Skeletal muscle satellite cell (primary cell): ENCODE data around the gene SLC2A9.
"Not testable (repeated sequence)": the region's sequence is repeated elsewhere in the genome, so short reads cannot be mapped to it uniquely, and the experiment has no call there.

Experiments
- H3K27me3 ChIP-seq: 2 replicates; pipeline ENCODE4 v1.7.0; 2013; ENCODE audit warnings: low read length; ENCODE audit not compliant: control insufficient read depth, insufficient read depth
- H3K36me3 ChIP-seq: 2 replicates; pipeline ENCODE4 v1.7.0; 2013; ENCODE audit warnings: mild to moderate bottlenecking, control low read depth, low read length; ENCODE audit not compliant: insufficient read depth
- H3K4me1 ChIP-seq: 2 replicates; pipeline ENCODE4 v1.7.0; 2013; ENCODE audit warnings: low read length; ENCODE audit not compliant: control insufficient read depth, insufficient read depth
- H3K4me2 ChIP-seq: 2 replicates; pipeline ENCODE4 v1.7.0; 2013; ENCODE audit warnings: mild to moderate bottlenecking, low read length
- H3K4me3 ChIP-seq: 2 replicates; pipeline ENCODE4 v1.7.0; 2013; ENCODE audit warnings: low read length
- H3K9ac ChIP-seq: 2 replicates; pipeline ENCODE4 v1.7.0; 2013; ENCODE audit warnings: mild to moderate bottlenecking, low read depth, low read length, moderate library complexity
- H3K9me3 ChIP-seq: replicated peaks from 2 replicates; pipeline ENCODE4 v1.7.0; 2013; ENCODE audit warnings: mild to moderate bottlenecking, control low read depth, low read length

The SLC2A9 gene

DNA sequence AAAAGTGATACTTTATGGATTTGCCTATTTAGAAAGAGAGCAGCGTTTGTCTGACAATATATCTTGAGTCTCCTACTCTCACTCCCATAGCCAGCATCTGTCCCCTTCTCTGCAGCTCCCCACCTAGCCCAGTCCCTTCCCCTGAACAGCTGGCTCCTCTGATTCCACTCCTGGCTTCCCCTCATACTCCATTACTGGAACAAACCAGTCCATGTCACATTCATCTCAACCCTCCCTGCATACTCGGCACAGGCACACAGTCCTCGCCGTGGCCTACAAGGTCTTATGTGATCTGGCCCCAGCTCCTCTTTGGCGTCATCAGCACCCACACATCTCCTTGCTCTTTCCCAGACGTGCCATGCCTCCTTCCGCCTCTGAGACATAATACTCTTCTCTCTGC lies 36.7 kb downstream of the SLC2A9 start:
- no peak overlapping the region for H3K9ac ChIP-seq
- no peak overlapping the region for H3K4me3 ChIP-seq
- H3K4me2 ChIP-seq: no peak overlapping the region
- no peaks in the 10 kb centered on the region for H3K36me3 ChIP-seq
- no peaks in the 10 kb centered on the region for H3K9me3 ChIP-seq
- no peaks in the 10 kb centered on the region for H3K27me3 ChIP-seq
- no peaks in the 10 kb centered on the region for H3K4me1 ChIP-seq

DNA sequence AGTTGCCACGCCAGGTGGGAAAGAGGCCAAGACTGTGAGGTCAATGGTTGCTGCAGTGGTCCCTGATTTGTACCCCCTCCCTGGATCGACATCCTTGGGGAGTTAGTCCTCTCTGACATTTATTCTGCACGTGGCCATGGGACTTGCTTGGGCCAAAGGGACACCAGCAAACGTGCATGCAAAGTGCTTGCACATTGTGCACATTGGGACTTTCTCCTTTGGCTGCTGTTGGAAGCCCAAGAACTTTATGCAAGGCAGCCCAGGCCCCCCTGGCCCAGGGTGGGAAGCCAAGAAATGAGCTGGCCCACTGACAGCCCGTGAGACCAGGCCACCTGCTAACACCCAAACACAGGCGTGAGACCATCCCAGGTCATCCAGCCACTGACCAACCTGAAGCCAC lies 38.1 kb downstream of the SLC2A9 start:
- Histone ChIP-seq H3K4me2 (no peak overlapping the region), H3K4me1 (no peaks in the 10 kb centered on the region), H3K9me3 (no peaks in the 10 kb centered on the region), H3K27me3 (no peaks in the 10 kb centered on the region), H3K9ac (no peak overlapping the region), H3K4me3 (no peak overlapping the region), H3K36me3 (no peaks in the 10 kb centered on the region)

- H3K9me3 ChIP-seq, H3K4me1 ChIP-seq, H3K9ac ChIP-seq, H3K4me2 ChIP-seq, H3K36me3 ChIP-seq, H3K4me3 ChIP-seq, H3K27me3 ChIP-seq: not testable (repeated sequence)
Observed at GRCh38 chr4:9981899-9982298, 39.4 kb downstream of the SLC2A9 start.

- H3K27me3 ChIP-seq: no peaks in the 10 kb centered on the region
- H3K36me3 ChIP-seq: no peaks in the 10 kb centered on the region
- no peaks in the 10 kb centered on the region for H3K4me1 ChIP-seq
- H3K4me3 ChIP-seq: no peak overlapping the region
- no peaks in the 10 kb centered on the region for H3K9me3 ChIP-seq
- no peak overlapping the region for H3K4me2 ChIP-seq
- H3K9ac ChIP-seq: no peak overlapping the region
Observed at GRCh38 chr4:9980898-9981297, 40.4 kb downstream of the SLC2A9 start.

DNA sequence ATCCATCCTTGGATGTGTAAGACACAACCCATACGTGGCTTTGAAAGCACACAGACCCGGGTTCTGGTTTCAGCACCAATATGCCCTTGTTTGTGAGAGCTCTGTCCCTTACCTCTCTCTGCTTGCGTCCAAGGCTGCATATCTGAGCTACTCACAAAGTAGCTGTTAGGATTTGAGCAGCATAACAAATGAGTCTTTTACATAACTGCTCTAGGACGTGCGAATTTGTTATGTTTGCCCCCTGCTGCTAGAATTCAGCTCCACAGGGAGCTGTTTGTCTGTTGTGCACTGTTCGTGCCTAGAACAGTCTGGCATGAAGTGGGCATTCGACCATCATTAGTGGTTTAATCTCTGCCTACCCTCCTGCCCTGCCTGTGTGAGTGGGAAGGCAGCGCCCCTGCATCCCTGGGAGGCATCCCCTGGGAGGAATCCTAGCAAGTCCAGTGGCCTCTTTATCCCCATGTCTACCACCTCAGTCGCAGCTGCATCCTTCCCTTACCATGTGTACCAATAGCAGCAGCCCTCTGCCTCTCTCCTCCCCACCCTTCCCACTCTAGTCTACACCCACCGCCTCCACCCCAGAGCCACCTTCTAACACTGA lies 42.1 kb downstream of the SLC2A9 start:
- Histone ChIP-seq H3K36me3 (no peaks in the 10 kb centered on the region), H3K4me3 (no peak overlapping the region), H3K9ac (no peak overlapping the region), H3K27me3 (no peaks in the 10 kb centered on the region), H3K4me2 (no peak overlapping the region), H3K4me1 (no peaks in the 10 kb centered on the region), H3K9me3 (no peaks in the 10 kb centered on the region)

DNA sequence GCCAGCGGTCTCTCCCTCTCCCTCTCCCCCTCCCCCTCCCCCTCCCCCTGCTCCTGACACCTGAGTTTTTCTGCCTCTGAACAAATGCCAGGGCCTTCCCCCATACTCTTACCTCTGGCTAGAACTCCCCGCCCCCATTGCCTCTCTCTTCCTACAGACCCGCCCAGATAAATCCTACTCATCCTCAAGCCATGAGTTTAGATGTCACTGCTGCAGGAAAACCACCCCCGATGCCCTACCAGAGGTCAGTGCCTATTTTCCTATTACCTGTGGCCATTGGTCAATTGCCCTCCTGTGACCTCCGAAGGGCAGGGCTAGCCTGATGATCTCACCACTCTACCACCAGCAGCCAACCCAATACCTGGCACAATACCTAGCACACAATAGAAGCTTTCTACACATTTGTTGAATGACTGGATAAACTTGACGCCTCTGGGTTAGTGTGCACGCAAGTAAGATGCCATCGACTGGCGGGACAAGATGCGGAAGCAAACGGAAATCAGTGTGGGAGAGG lies 43.7 kb downstream of the SLC2A9 start:
- no peaks in the 10 kb centered on the region for H3K9me3 ChIP-seq
- H3K4me2 ChIP-seq: no peak overlapping the region
- no peak overlapping the region for H3K4me3 ChIP-seq
- H3K36me3 ChIP-seq: no peaks in the 10 kb centered on the region
- H3K9ac ChIP-seq: no peak overlapping the region
- no peaks in the 10 kb centered on the region for H3K4me1 ChIP-seq
- H3K27me3 ChIP-seq: no peaks in the 10 kb centered on the region

DNA sequence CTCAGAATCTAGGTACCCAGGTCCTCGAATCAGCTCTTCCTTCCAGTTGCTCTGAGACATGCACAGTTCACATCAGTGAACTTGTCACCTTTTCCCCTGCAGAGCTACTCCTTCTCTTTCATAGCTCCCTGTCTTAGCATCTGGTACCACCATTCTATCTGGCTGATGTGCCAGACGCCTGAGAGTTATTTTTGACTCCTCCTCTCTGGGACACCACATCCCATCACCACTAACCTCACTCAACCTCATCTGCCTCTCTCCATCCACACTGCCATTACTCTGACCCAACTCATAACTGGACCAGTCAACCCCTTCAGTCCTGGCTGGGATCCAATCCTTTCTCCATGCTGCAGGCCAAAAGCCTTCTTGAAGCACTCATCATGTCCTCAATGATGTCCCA lies 44.5 kb downstream of the SLC2A9 start:
- Histone ChIP-seq H3K36me3 (no peaks in the 10 kb centered on the region), H3K4me1 (no peaks in the 10 kb centered on the region), H3K9ac (no peak overlapping the region), H3K9me3 (no peaks in the 10 kb centered on the region), H3K27me3 (no peaks in the 10 kb centered on the region), H3K4me3 (no peak overlapping the region), H3K4me2 (no peak overlapping the region)

- Histone ChIP-seq H3K4me3 (no peak overlapping the region), H3K27me3 (no peaks in the 10 kb centered on the region), H3K36me3 (no peaks in the 10 kb centered on the region), H3K4me2 (no peak overlapping the region), H3K9me3 (no peaks in the 10 kb centered on the region), H3K4me1 (no peaks in the 10 kb centered on the region), H3K9ac (no peak overlapping the region)
Observed at GRCh38 chr4:9976293-9976692, 45.0 kb downstream of the SLC2A9 start.

GRCh38 chr4:9971711-9972110 lies 49.6 kb downstream of the SLC2A9 start:
- Histone ChIP-seq H3K36me3 (no peaks in the 10 kb centered on the region), H3K4me1 (no peaks in the 10 kb centered on the region), H3K27me3 (no peaks in the 10 kb centered on the region), H3K9me3 (no peaks in the 10 kb centered on the region), H3K4me3 (no peak overlapping the region), H3K9ac (no peak overlapping the region), H3K4me2 (no peak overlapping the region)

GRCh38 chr4:9970399-9971011 lies 50.8 kb downstream of the SLC2A9 start:
- Histone ChIP-seq H3K4me2 (no peak overlapping the region), H3K36me3 (no peaks in the 10 kb centered on the region), H3K4me3 (no peak overlapping the region), H3K9me3 (no peaks in the 10 kb centered on the region), H3K27me3 (no peaks in the 10 kb centered on the region), H3K9ac (no peak overlapping the region), H3K4me1 (no peaks in the 10 kb centered on the region)

GRCh38 chr4:9969526-9970398 lies 51.5 kb downstream of the SLC2A9 start:
- Histone ChIP-seq H3K36me3 (no peaks in the 10 kb centered on the region), H3K27me3 (no peaks in the 10 kb centered on the region), H3K9ac (no peak overlapping the region), H3K4me3 (no peak overlapping the region), H3K9me3 (no peaks in the 10 kb centered on the region), H3K4me2 (no peak overlapping the region), H3K4me1 (no peaks in the 10 kb centered on the region)
